HEK293T (cell line): ENCODE data around the gene ANKFN1.

ENCODE experiments used
- BHLHE40 ChIP-seq: fragments of 450-650 bp; IDR thresholded peaks from 2 replicates; pipeline ENCODE4 v1.6.1; 2016; ENCODE audit warnings: mild to moderate bottlenecking, moderate library complexity, borderline replicate concordance
- ELF4 ChIP-seq: fragments of 450-650 bp; IDR thresholded peaks from 2 replicates; pipeline ENCODE4 v1.6.1; 2017; ENCODE audit warnings: antibody characterized with exemption
- FOXK2 ChIP-seq: fragments of 450-650 bp; IDR thresholded peaks from 2 replicates; pipeline ENCODE4 v1.6.1; 2016; ENCODE audit warnings: mild to moderate bottlenecking
- FOXM1 ChIP-seq: fragments of 450-650 bp; IDR thresholded peaks from 2 replicates; pipeline ENCODE4 v1.6.1; 2017; ENCODE audit warnings: mild to moderate bottlenecking, borderline replicate concordance
- L3MBTL2 ChIP-seq: fragments of 450-650 bp; conservative IDR thresholded peaks from 2 replicates; pipeline ENCODE4 v1.6.1; 2016; ENCODE audit warnings: mild to moderate bottlenecking
- SP1 ChIP-seq: fragments of 450-650 bp; IDR thresholded peaks from 2 replicates; pipeline ENCODE4 v1.6.1; 2017
- SUZ12 ChIP-seq: fragments of 450-650 bp; IDR thresholded peaks from 2 replicates; pipeline ENCODE4 v1.6.1; 2016; ENCODE audit warnings: mild to moderate bottlenecking

DNA sequence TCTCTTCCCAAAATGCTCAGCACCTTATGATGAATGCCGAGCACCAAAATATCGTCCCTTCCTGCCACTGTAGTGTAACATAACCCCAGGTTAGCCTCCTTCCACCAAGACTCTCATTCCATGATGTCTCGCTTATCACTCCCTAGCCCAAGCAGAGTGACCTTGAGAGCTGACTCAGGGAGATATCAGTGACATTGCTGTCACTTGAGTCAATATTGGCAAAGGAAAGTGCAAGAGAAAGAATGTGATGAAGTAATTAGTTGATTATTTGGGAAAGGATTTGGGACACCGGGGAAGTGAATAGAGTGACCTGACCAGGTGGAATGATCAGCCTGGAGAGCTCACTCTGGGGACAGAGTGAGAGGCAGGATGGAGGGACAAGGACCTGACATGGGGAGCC, 2.6 kb upstream of the ANKFN1 start:
- TF ChIP-seq FOXK2, result no peak
- TF ChIP-seq SP1, result no peak
- TF ChIP-seq SUZ12, result no peak
- no peak for TF ChIP-seq BHLHE40
- TF ChIP-seq FOXM1, result no peak
- no peak for TF ChIP-seq ELF4
- no peak for TF ChIP-seq L3MBTL2
